ENCODE results near the gene UPB1.

The UPB1 gene

DNA sequence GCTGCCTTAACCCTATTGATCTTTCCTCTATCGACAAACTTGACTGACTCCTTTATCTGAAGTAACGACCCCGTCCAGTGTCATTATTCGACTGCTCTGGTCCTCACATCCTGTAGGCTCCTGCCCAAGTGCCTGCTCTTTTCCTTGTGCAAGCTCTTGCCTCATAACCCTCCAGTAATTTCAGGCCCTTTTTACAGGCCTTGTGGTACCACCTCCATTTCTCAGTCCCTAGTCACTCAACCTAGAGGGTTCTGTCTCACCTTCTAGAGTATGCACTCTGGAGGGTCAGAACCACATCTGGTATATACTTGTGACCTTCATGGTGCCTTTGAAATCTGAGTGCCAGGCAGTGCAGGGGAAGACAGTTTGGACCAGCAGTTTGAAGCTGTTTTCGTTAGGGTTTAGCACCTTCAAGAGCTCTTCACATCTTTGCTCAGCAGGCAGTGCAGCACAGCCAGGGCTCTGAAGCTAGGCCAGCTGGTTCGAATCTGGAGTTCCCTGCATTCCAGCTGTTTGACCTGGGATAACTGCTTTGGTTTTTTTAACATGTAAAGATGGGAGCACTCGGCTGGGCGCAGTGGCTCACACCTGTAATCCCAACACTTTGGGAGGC, 71.9 kb downstream of the UPB1 start:
- no peak for DNase-seq

DNA sequence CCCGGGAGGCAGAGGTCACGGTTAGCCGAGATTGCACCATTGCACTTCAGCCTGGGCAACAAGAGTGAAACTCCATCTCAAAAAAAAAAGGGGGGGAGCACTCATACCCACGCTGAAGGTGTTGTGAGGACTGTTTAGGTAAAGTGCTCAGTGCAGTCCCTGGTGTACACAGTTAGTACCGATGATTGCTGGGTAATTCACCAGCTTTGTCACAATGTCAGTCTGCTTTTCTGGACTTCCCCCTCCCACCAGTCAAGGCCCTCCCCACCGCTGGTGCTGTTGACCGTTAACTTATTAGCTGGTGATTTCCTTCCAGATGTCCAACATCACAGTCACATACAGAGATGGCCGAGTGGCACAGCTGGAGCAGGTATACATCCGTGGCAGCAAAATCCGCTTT, 72.5 kb downstream of the UPB1 start:
- DNase-seq, result no peak

DNA sequence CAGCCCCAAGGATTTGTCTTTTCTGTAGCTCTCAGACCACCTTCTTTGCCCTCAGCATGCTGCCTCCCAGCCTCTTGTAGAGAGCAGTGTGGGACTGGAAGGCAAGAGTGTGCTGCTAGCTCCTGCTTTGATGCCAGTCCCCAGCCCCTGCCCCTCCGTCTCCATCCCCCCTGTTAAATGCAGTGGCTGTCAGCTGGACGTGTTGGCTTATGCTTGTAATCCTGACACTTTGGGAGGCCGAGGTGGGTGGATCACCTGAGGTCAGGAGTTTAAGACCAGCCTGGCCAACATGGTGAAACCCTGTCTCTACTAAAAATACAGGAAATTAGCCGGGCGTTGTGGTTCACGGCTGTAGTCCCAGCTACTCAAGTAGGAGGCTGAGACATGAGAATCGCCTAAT, 76.1 kb downstream of the UPB1 start:
- no peak for DNase-seq

DNA sequence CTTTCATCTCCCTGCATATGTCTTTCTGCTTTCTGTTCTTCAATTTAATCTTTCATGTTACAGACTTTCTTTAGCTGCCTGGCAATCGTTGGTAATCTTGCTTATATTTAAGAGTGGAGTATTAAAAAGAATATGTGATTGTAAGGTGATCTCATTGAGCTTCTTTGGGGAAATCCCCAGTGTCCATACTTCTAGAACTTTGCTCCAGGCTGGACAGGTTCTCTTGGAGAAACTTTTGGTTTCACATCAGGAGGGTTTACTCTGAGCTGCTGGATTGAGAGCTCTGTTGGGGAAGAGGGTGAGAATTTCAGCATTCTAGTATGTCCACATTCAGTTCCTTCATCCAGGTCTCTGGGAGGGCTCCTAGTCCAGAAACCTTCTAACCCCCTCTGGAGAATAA, 81.6 kb downstream of the UPB1 start:
- no peak for DNase-seq
